GM18868 (cell line): ENCODE measurements around the gene LIMS1.
"Not testable (repeated sequence)": the region's sequence is repeated elsewhere in the genome, so short reads cannot be mapped to it uniquely, and the experiment has no call there.

Source experiments
- ATAC-seq: cut with Tn5 transposase; IDR thresholded peaks from one replicate; pipeline ENCODE4 v1.9.1; 2021; ENCODE audit warnings: mild to moderate bottlenecking, moderate library complexity; ENCODE audit not compliant: unreplicated experiment

Gene LIMS1

GRCh38 chr2:108716971-108717370 is 182.7 kb downstream of the LIMS1 start:
- not testable (repeated sequence) for ATAC-seq

GRCh38 chr2:108719149-108720044 is 185.1 kb downstream of the LIMS1 start, which contains the start of gene RANBP2:
Gene RANBP2 (plus strand): TSS chr2:108719482. CDS start chr2:108719607, 125 bp downstream.
- peak; percentile 99 for ATAC-seq

DNA sequence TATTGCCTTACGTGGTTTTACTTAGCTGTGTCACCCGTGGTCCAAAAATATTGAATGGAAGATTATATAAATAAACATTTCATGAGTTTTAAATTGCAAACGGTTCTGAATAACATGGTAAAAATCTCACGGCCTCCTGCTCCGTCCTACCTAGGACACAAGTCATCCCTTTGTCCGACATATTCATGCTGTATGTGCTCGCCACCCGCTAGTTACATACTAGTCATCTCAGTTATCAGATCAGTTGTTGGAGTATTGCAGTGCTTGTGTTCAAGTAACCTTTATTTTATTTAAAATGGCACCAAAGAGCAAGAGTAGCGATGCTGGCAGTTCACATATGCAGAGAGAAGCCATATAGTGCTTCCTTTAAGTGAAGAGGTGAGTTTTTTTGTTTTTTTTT is 191.8 kb downstream of the LIMS1 start:
- ATAC-seq, result not testable (repeated sequence)

GRCh38 chr2:108734656-108735055 is 200.4 kb downstream of the LIMS1 start:
- ATAC-seq, result not testable (repeated sequence)
